CD1c-positive myeloid dendritic cell (primary cell): ENCODE data around the gene RNGTT.
A peak's percentile ranks its signal among the peaks of the same experiment; 100 is the strongest.

Experiments used
- DNase-seq: peaks from one replicate; pipeline ENCODE4 v3.0.0-alpha.2; 2016; ENCODE audit errors: extremely low spot score

RNGTT gene

GRCh38 chr6:88910922-88911778 lies 52.3 kb downstream of the RNGTT start:
- DNase-seq: no peak

- no peak for DNase-seq
Measured at GRCh38 chr6:88908598-88909548, 54.5 kb downstream of the RNGTT start.

- DNase-seq: peak; percentile 7
Measured at GRCh38 chr6:88907148-88907547, 56.3 kb downstream of the RNGTT start.

GRCh38 chr6:88899569-88900316 lies 63.7 kb downstream of the RNGTT start:
- no peak for DNase-seq

- DNase-seq: no peak
Measured at GRCh38 chr6:88895911-88896310, 67.5 kb downstream of the RNGTT start.

GRCh38 chr6:88890860-88891845 lies 72.3 kb downstream of the RNGTT start:
- no peak for DNase-seq

DNA sequence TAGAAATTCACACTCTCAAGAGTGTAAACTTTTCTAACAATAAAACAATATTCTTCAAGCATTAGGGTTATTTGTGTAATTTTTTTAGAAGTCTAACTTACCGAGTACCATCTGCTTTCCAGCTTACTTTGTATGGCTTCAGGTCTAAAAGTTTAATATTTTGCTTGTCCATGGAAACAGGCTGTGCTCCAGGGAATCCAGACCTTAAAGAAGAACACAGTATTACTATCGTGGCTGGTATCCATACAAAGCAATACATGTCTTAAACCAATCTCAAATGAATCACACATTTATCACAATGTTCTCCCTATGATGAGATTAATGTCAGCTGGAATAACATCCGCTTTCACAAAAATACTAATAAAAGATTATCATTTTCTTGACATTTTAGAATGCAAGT lies 73.0 kb downstream of the RNGTT start:
- DNase-seq: no peak

DNA sequence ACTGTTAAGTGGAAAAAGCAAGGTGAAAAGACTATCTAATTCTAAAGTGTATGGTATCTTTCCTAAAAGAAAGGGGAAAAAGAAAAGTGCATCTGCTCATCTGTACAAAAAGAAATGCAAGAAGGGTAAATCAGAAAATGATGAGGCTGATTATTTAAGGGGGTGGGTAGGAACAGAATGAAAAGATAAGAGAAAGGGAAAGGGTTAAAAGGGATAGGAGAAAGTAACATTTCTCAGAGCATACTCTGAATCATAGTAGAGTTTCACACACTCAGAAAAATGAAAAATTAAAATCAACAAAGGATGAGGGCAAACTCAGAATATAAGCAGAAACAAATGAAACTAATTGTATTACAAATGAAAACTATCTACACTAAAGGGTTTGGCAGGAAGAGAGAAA lies 79.1 kb downstream of the RNGTT start:
- DNase-seq: no peak

DNA sequence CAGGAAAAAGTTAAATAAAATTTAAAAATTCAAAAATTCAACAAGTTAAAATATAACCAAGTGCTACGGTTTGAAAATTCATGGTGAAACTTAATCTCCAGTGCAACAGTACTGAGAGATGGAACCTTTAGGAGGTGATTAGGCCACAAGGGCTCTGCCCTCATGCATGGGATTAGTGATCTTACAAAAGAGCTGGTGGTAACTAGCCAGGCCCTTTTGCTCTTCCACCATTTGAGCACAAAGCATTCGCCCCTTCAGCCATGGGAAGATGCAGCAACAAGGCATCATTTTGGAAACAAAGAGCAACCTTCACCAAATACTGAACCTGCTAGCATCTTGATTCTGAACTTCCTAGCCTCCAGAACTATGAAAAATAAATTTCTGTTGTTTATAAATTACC lies 80.9 kb downstream of the RNGTT start:
- DNase-seq: no peak

GRCh38 chr6:88881451-88881850 lies 82.0 kb downstream of the RNGTT start:
- no peak for DNase-seq

GRCh38 chr6:88880021-88880420 lies 83.4 kb downstream of the RNGTT start:
- DNase-seq: no peak

DNA sequence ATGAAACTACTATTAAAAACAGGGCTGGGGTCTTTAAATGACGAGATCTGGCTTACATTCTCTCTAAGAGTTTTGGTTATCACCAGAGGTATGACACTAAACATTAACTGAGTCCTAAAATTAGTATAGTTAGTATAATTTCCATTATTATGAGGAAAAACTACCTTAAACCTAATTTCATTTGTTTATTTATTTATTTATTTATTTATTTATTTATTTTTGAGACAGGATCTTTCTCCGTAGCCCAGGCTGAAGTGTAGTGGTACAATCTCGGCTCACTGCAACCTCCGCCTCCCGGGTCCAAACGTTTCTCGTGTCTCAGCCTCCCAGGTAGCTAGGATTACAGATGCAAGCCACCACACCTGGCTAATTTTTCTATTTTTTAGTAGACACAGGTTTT lies 85.5 kb downstream of the RNGTT start:
- no peak for DNase-seq

DNA sequence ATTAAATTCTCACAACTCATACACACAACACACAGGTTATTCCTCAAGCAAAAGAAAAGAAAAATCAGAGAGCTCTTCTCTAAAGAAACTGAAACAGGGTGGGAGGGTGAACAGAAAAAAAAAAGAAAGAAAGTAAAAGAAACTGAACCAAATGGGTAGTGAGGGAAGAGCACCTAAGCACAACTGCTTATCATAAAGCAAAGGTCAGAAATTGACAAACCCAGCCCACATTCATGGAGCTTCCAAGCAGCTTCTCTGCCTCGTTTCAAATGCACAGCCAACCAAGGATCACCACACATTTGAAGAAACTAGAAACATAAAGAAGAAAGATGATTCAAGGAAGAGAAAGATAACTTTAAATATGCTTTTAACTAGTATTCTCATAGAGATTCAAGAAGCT lies 90.5 kb downstream of the RNGTT start:
- DNase-seq: no peak

- no peak for DNase-seq
Measured at GRCh38 chr6:88871498-88871897, 91.9 kb downstream of the RNGTT start.

GRCh38 chr6:88870717-88871330 lies 92.6 kb downstream of the RNGTT start:
- DNase-seq: peak; percentile 66

DNA sequence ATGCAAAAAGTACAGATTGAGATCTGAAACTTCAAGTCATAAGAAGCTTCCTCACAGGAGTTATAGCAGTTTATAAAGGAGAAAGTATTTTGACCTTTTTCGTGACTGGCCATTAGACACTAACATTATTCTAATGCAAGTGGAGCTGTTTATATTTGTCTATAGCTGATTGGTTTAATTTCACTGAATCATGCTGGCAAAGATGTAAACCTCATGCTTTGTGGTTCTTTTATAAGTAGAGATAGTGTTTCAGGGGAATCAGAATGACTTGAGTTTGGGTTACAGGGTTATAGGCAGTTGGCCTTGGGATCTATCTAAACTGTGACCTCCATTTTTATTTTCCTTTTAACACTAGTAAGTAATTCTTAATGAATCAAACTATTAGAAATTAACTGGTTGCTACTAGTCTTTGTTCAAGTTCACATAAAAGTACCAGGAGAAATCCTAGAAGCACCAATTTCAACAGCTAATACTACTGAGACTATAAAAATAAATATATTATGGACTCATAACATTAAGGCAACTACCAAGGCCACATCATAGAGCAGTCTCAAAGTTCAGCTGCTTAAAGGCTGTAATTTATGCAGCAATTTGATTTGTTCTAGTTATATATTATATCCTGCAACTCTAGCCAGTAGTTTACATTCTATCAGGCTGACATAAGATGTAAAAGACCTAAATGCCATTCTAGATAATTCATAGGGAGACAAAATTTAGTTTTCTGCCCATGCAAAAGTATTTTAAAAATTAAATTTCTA lies 94.0 kb downstream of the RNGTT start:
- DNase-seq: no peak

DNA sequence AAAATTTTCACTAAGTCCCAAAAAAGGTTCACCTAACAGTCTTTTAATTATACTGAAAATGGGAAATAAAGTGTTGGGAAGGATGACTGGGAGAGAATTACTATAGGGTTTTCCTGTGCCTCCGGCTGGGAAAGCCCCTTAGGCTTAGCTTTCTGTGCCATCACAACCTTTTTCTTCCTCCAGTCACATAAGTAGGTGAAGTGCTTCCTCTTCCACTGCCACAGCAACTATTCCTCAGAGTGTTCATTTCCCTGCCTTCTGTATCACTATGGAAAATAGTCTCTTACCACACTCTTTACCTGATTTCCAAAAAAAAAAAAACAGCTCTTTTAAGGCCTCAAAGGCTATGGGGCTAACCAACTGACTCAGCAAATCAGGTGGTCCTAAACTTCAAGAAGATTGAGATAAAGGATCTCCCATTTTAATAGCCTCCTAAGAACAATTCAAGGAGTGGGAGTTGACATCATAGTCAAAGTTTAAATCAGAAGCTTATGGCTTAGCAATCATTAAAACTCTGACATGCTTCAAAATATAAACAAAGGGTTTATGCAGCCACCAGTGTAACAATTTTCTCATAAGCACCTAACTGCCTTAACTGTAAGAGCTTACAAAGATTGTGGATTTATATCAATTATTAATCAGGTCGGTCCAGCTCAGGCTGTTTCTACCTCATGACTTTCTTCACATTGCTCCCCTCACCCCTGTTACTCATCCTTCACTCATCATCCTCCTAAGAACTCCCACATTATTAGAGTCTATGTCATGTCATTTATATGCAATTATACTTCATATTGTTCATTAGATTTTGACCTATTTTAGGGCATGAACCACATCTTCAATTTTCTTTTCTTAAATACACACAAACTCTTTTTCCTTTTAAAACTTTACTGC lies 95.3 kb downstream of the RNGTT start:
- DNase-seq: no peak

- no peak for DNase-seq
Measured at GRCh38 chr6:88866856-88867255, 96.6 kb downstream of the RNGTT start.

DNA sequence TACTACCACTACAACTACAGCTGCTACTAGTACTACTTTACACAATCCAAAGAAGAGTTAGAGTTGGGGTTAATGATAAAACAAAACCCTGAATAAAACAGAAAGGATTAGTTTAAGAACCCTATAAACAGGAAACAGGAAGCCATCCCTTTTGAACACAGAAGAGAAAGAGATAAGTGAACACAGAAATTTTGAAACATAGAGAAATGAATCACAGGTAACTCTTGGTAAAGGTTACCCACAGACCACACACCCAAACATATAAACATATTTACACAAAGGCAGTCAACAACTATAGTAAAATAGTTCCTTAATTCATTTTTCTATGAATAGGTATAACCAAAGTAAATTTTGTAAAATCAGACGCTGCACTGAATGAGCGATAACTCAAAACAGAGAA lies 98.1 kb downstream of the RNGTT start:
- DNase-seq: no peak
